Measurements from ENCODE around the gene ALOX15.
"Not testable (repeated sequence)": the region's sequence is repeated elsewhere in the genome, so short reads cannot be mapped to it uniquely, and the experiment has no call there.

Gene ALOX15

GRCh38 chr17:4641297-4642195, at the start of gene ALOX15:
ALOX15 (minus strand) TSS chr17:4641678; CDS start chr17:4641651, 27 bp downstream.
- in situ Hi-C loops (cut with MboI; ENCODE audit: low sequenced_read_pairs) = no loop called here

- in situ Hi-C loops (cut with MboI; ENCODE audit: low sequenced_read_pairs) = no loop called here
Observed at GRCh38 chr17:4690745-4691144, 49.3 kb upstream of the ALOX15 start.

GRCh38 chr17:4689872-4690271, 48.4 kb upstream of the ALOX15 start:
- in situ Hi-C loops (cut with MboI; ENCODE audit: low sequenced_read_pairs) = not testable (repeated sequence)

- in situ Hi-C loops (cut with MboI; ENCODE audit: low sequenced_read_pairs) = not testable (repeated sequence)
Observed at GRCh38 chr17:4683739-4684138, 42.3 kb upstream of the ALOX15 start.

- in situ Hi-C loops (cut with MboI; ENCODE audit: low sequenced_read_pairs) = no loop called here
Observed at GRCh38 chr17:4679658-4680057, 38.2 kb upstream of the ALOX15 start.

- in situ Hi-C loops (cut with MboI; ENCODE audit: low sequenced_read_pairs) = no loop called here
Observed at GRCh38 chr17:4678448-4679026, 37.1 kb upstream of the ALOX15 start.

- in situ Hi-C loops (cut with MboI; ENCODE audit: low sequenced_read_pairs) = no loop called here
Observed at GRCh38 chr17:4676791-4677190, 35.3 kb upstream of the ALOX15 start.

GRCh38 chr17:4675791-4676190, 34.3 kb upstream of the ALOX15 start:
- in situ Hi-C loops (cut with MboI; ENCODE audit: low sequenced_read_pairs) = no loop called here

- in situ Hi-C loops (cut with MboI; ENCODE audit: low sequenced_read_pairs) = no loop called here
Observed at GRCh38 chr17:4674685-4674998, 33.2 kb upstream of the ALOX15 start.

GRCh38 chr17:4673986-4674684, 32.7 kb upstream of the ALOX15 start:
- in situ Hi-C loops (cut with MboI; ENCODE audit: low sequenced_read_pairs) = no loop called here

- in situ Hi-C loops (cut with MboI; ENCODE audit: low sequenced_read_pairs) = no loop called here
Observed at GRCh38 chr17:4673169-4673568, 31.7 kb upstream of the ALOX15 start.

GRCh38 chr17:4672751-4673150, 31.3 kb upstream of the ALOX15 start:
- in situ Hi-C loops (cut with MboI; ENCODE audit: low sequenced_read_pairs) = no loop called here

GRCh38 chr17:4672055-4672630, 30.7 kb upstream of the ALOX15 start:
- in situ Hi-C loops (cut with MboI; ENCODE audit: low sequenced_read_pairs) = no loop called here

- in situ Hi-C loops (cut with MboI; ENCODE audit: low sequenced_read_pairs) = no loop called here
Observed at GRCh38 chr17:4667166-4667565, 25.7 kb upstream of the ALOX15 start.

GRCh38 chr17:4666296-4666695, 24.8 kb upstream of the ALOX15 start:
- in situ Hi-C loops (cut with MboI; ENCODE audit: low sequenced_read_pairs) = no loop called here

- in situ Hi-C loops (cut with MboI; ENCODE audit: low sequenced_read_pairs) = no loop called here
Observed at GRCh38 chr17:4665027-4665426, 23.5 kb upstream of the ALOX15 start.

GRCh38 chr17:4664230-4664629, 22.8 kb upstream of the ALOX15 start:
- in situ Hi-C loops (cut with MboI; ENCODE audit: low sequenced_read_pairs) = no loop called here

- in situ Hi-C loops (cut with MboI; ENCODE audit: low sequenced_read_pairs) = no loop called here
Observed at GRCh38 chr17:4663711-4664110, 22.2 kb upstream of the ALOX15 start.

- in situ Hi-C loops (cut with MboI; ENCODE audit: low sequenced_read_pairs) = no loop called here
Observed at GRCh38 chr17:4658478-4659305, 17.2 kb upstream of the ALOX15 start.

GRCh38 chr17:4657678-4658077, 16.2 kb upstream of the ALOX15 start:
- in situ Hi-C loops (cut with MboI; ENCODE audit: low sequenced_read_pairs) = no loop called here

GRCh38 chr17:4655933-4656332, 14.5 kb upstream of the ALOX15 start:
- in situ Hi-C loops (cut with MboI; ENCODE audit: low sequenced_read_pairs) = not testable (repeated sequence)
